ENCODE measurements around the gene PTTG1IP. TPM values are rescaled to one million over a fixed set of nuclear protein-coding genes. Genes with fewer than 3 reads are reported as not detected.

PTTG1IP gene
- total RNA-seq, 1 experiment from 2014 or later = 330 TPM

- peaks cover 59% of the 10 kb centered on the region for H3K4me1 ChIP-seq (ENCODE audit: insufficient read depth, low read length)
- H3K9ac ChIP-seq (ENCODE audit: low read length) = peak overlapping the region; percentile 85
- H3K79me2 ChIP-seq (ENCODE audit: low read length) = peaks cover 63% of the 10 kb centered on the region
- no peak overlapping the region for H2AFZ ChIP-seq (ENCODE audit: low read length)
- H3K9me3 ChIP-seq (ENCODE audit: low read length) = no peaks in the 10 kb centered on the region
- intact Hi-C loops (cut with micrococcal nuclease) = loop anchor here (1.0 to 10.0 kb wide), 2 partner anchors 55 to 252 kb away; no protein-coding TSS in a partner anchor
- peaks cover 13% of the 10 kb centered on the region for H3K36me3 ChIP-seq (ENCODE audit: low read depth, low read length)
- DNase-seq (no peak), ATAC-seq (no peak)
- no peaks in the 10 kb centered on the region for H3K27me3 ChIP-seq (ENCODE audit: low read length)
- peak overlapping the region; percentile 95 for H3K4me2 ChIP-seq (ENCODE audit: low read length)
- ChIA-PET POLR2A (ENCODE audit: unreplicated experiment) (interaction anchor here (0.5 to 1.0 kb wide), 3 partner anchors 58 to 415 kb away, joined by 3 to 25 read pairs (median 4); partner anchors contain the start of gene POFUT2), CTCF (interaction anchor here (0.6 to 1.0 kb wide), 2 partner anchors 27 to 54 kb away, joined by 4 to 5 read pairs; no protein-coding TSS in a partner anchor)
- no TSS peak for BruUV-seq (replicated peaks)
- peak overlapping the region; percentile 80 for H3K4me3 ChIP-seq (ENCODE audit: low read length)
- TF ChIP-seq EZH2phosphoT487 (IDR thresholded peaks at IDR 0.05; ENCODE audit: borderline replicate concordance, low read length) = no peak
- TF ChIP-seq EZH2 (IDR thresholded peaks at IDR 0.05; ENCODE audit: low read length, unreplicated experiment) = no peak
- no peak for TF ChIP-seq CTCF (conservative IDR thresholded peaks at IDR 0.05; ENCODE audit: low read depth, low read length)
- H4K20me1 ChIP-seq (ENCODE audit: low read length) = peaks cover 34% of the 10 kb centered on the region
- H3K9me2 ChIP-seq (replicated peaks; ENCODE audit: low read length) = no peaks in the 10 kb centered on the region
- peaks cover 7% of the 10 kb centered on the region for H3F3A ChIP-seq (ENCODE audit: low read length, unreplicated experiment)
- H3K27ac ChIP-seq (ENCODE audit: low read length) = peak overlapping the region; percentile 82
These were observed 688 bp downstream of the PTTG1IP start for GRCh38 chr21:44872649-44873355.

GRCh38 chr21:44872323-44872648 lies 1.2 kb downstream of the PTTG1IP start:
- TSS peak; percentile 32 for BruUV-seq (replicated peaks)
- Histone ChIP-seq H3K9me2 (replicated peaks; ENCODE audit: low read length) (no peaks in the 10 kb centered on the region), H3K79me2 (ENCODE audit: low read length) (peaks cover 68% of the 10 kb centered on the region), H3K27me3 (ENCODE audit: low read length) (no peaks in the 10 kb centered on the region), H3K36me3 (ENCODE audit: low read depth, low read length) (peaks cover 19% of the 10 kb centered on the region), H2AFZ (ENCODE audit: low read length) (no peak overlapping the region), H3K27ac (ENCODE audit: low read length) (peak overlapping the region; percentile 82), H3K4me3 (ENCODE audit: low read length) (peak overlapping the region; percentile 80), H3K9ac (ENCODE audit: low read length) (peak overlapping the region; percentile 85), H3K4me1 (ENCODE audit: insufficient read depth, low read length) (peaks cover 59% of the 10 kb centered on the region), H4K20me1 (ENCODE audit: low read length) (peaks cover 39% of the 10 kb centered on the region), H3K9me3 (ENCODE audit: low read length) (no peaks in the 10 kb centered on the region), H3F3A (ENCODE audit: low read length, unreplicated experiment) (peaks cover 7% of the 10 kb centered on the region), H3K4me2 (ENCODE audit: low read length) (peak overlapping the region; percentile 95)
- TF ChIP-seq CTCF (conservative IDR thresholded peaks at IDR 0.05; ENCODE audit: low read depth, low read length) (peak; percentile 41), EZH2 (IDR thresholded peaks at IDR 0.05; ENCODE audit: low read length, unreplicated experiment) (no peak)
- intact Hi-C loops (cut with micrococcal nuclease) = loop anchor here (10.0 kb wide), 1 partner anchor 253 kb away; no protein-coding TSS in a partner anchor
- ChIA-PET CTCF (interaction anchor here (0.6 kb wide), 1 partner anchor 55 kb away, joined by 5 read pairs; no protein-coding TSS in a partner anchor), POLR2A (ENCODE audit: unreplicated experiment) (no interaction called here)
- DNase-seq = peak; percentile 46
- ATAC-seq = no peak
